Pancreas (tissue), 10 donors: ENCODE data around the gene WNT3A. TPM values are rescaled to one million over a fixed set of nuclear protein-coding genes. Genes with fewer than 3 reads are reported as not detected.

ENCODE experiments used
- ATAC-seq, 4 donors: fragments of 200-7000 bp; cut with Tn5 transposase; one replicate each; pipeline versions ENCODE4 v1.8.0 to v1.9.1; 2020; ENCODE audit warnings: mild to moderate bottlenecking in 4 of 4, moderate library complexity in 4 of 4
- DNase-seq, 6 donors: peaks; one replicate each; pipeline ENCODE4 v3.0.0-alpha.2; 2020
- FAIRE-seq: peaks from 2 replicates; lab custom pipeline; 2012; peaks lifted over from hg19 to GRCh38; lab: Jason Lieb, UNC
- H3K27ac ChIP-seq, 4 donors: fragments of 200-600 bp; sonication (generic); 1 replicate in 3 of 4; 2 replicates in 1 of 4; pipeline versions ENCODE4 v1.5.0 to v1.8.0; 2020
- H3K27me3 ChIP-seq, 4 donors: fragments of 200-600 bp; one replicate each; pipeline ENCODE4 v1.8.0; 2021
- H3K36me3 ChIP-seq, 3 donors: fragments of 200-600 bp; sonication (generic) in 1 of 3; one replicate each; pipeline versions ENCODE4 v1.5.0 to v1.8.0; 2020 to 2021
- H3K4me1 ChIP-seq, 3 donors: fragments of 200-600 bp; one replicate each; pipeline ENCODE4 v1.8.0; 2021
- H3K4me3 ChIP-seq, 4 donors: fragments of 200-600 bp; sonication (generic) in 2 of 4; one replicate each; pipeline versions ENCODE4 v1.5.0 to v1.8.0; 2020 to 2021
- H3K9me3 ChIP-seq, 4 donors: fragments of 200-600 bp; one replicate each; pipeline ENCODE4 v1.8.0; 2021
- CTCF ChIP-seq, 4 donors: fragments of 200-600 bp; sonication (generic) in 3 of 4; IDR thresholded peaks; one replicate each; pipeline versions ENCODE4 v1.5.0 to v1.8.0; 2021; ENCODE audit warnings: antibody characterized with exemption in 4 of 4
- WGBS, 2 donors: extraction: QIAGEN DNeasy Blood & Tissue Kit; methylation state at CpG; one replicate each; pipeline ENCODE4 v1.1.7; 2013; 5-methylcytosine and 5-hydroxymethylcytosine counted together
- intact Hi-C, 3 donors: fragments of 100-400 bp; cut with DNase I; formaldehyde crosslinking; loops; one replicate each; pipeline versions ENCODE4 v1.11.1 to v1.14.2; 2022
- polyA plus RNA-seq, 2 donors: library from polyadenylated mRNA; stranded (reverse); fragments of 200-250 nt; gene quantifications; one replicate each; pipeline ENCODE4 v1.2.3, GENCODE V29; 2013
- total RNA-seq, 6 donors: library from RNA; stranded (reverse); fragmentation: NEBNext Ultra II Directional in 4 of 6; extraction: Animal tissue kit (Norgen Biotek cat#: 25700) in 4 of 6; gene quantifications; one replicate each; pipeline versions ENCODE4 v1.2.1 to v1.2.4, GENCODE V29; 2021 to 2023
- donor health status: healthy with polysubstance abuse.
- donor health status: DM: no; HTN: no; CAD: no; lungs with moderate emphysema.
- donor health status: DM: no; HTN: no; CAD: no.
- donor health status: control.
- donor health status: control.
- donor health status: Bipolar disorder and iron deficiency.
- donor health status: DM: yes; HTN: yes; CAD: no.
- donor health status: DM: no; HTN: no; CAD: no.
- donor health status: DM: no; HTN: no; CAD: no.
- donor health status: DM: yes; HTN: yes; CAD: no.

The WNT3A gene
- total and polyA plus RNA-seq, 8 donors, result 0.08 TPM; not detected in 7

GRCh38 chr1:228045871-228046270, 39.1 kb downstream of the WNT3A start:
- H3K9me3 ChIP-seq, result no peaks in the 10 kb centered on the region
- H3K4me3 ChIP-seq, result no peak overlapping the region
- no peaks in the 10 kb centered on the region for H3K4me1 ChIP-seq
- 70 to 77% methylated on average over 9 of the region's 9 CpGs for WGBS, 2 donors
- FAIRE-seq (no peak), DNase-seq (no peak), ATAC-seq (peak in 1 of 4 donors; percentile 11)
- H3K27ac ChIP-seq, result no peak overlapping the region
- no peaks in the 10 kb centered on the region for H3K27me3 ChIP-seq
- intact Hi-C loops, result no loop called here
- no peaks in the 10 kb centered on the region for H3K36me3 ChIP-seq
- TF ChIP-seq CTCF (IDR thresholded peaks at IDR 0.05), result no peak

GRCh38 chr1:228046421-228047182, 39.8 kb downstream of the WNT3A start:
- no peaks in the 10 kb centered on the region for H3K9me3 ChIP-seq
- no peaks in the 10 kb centered on the region for H3K4me1 ChIP-seq
- FAIRE-seq, result no peak
- no peak for TF ChIP-seq CTCF (IDR thresholded peaks at IDR 0.05)
- no peak overlapping the region for H3K4me3 ChIP-seq
- H3K27me3 ChIP-seq, result no peaks in the 10 kb centered on the region
- no peaks in the 10 kb centered on the region for H3K36me3 ChIP-seq
- intact Hi-C loops, result no loop called here
- 85 to 89% methylated on average over 8 of the region's 8 CpGs for WGBS, 2 donors
- no peak for ATAC-seq
- DNase-seq, result no peak
- H3K27ac ChIP-seq, result no peak overlapping the region

- TF ChIP-seq CTCF (IDR thresholded peaks at IDR 0.05), result no peak
- 75 to 85% methylated on average over 7 of the region's 7 CpGs for WGBS, 2 donors
- Histone ChIP-seq H3K36me3 (no peaks in the 10 kb centered on the region), H3K4me1 (no peaks in the 10 kb centered on the region), H3K9me3 (no peaks in the 10 kb centered on the region), H3K27ac (no peak overlapping the region), H3K27me3 (no peaks in the 10 kb centered on the region), H3K4me3 (no peak overlapping the region)
- DNase-seq (no peak), FAIRE-seq (no peak), ATAC-seq (no peak)
- intact Hi-C loops, result no loop called here
Observed at GRCh38 chr1:228047183-228047466, 40.3 kb downstream of the WNT3A start.

GRCh38 chr1:228048120-228048519, 41.3 kb downstream of the WNT3A start:
- Histone ChIP-seq H3K9me3 (no peaks in the 10 kb centered on the region), H3K27me3 (no peaks in the 10 kb centered on the region), H3K36me3 (no peaks in the 10 kb centered on the region), H3K27ac (no peak overlapping the region), H3K4me3 (no peak overlapping the region), H3K4me1 (no peaks in the 10 kb centered on the region)
- DNase-seq (no peak), ATAC-seq (no peak), FAIRE-seq (no peak)
- WGBS, 2 donors, result 67 to 75% methylated on average over 5 of the region's 5 CpGs
- no peak for TF ChIP-seq CTCF (IDR thresholded peaks at IDR 0.05)
- intact Hi-C loops, result no loop called here

GRCh38 chr1:228048659-228049298, 42.0 kb downstream of the WNT3A start:
- intact Hi-C loops, result no loop called here
- FAIRE-seq (no peak), ATAC-seq (no peak)

More at GRCh38 chr1:228048659-228049298, 42.0 kb downstream of the WNT3A start:
- no peaks in the 10 kb centered on the region for H3K4me1 ChIP-seq
- H3K27me3 ChIP-seq, result no peaks in the 10 kb centered on the region
- H3K36me3 ChIP-seq, result no peaks in the 10 kb centered on the region
- no peak overlapping the region for H3K4me3 ChIP-seq
- no peaks in the 10 kb centered on the region for H3K9me3 ChIP-seq
- H3K27ac ChIP-seq, result no peak overlapping the region
- TF ChIP-seq CTCF (IDR thresholded peaks at IDR 0.05), result no peak
- WGBS, 2 donors, result 82 to 86% methylated on average over 6 of the region's 6 CpGs
- DNase-seq, result peak in 1 of 6 donors; percentile 41
